NCI-H2107 treated with DMSO at 0.1 percent for 48 hours (cell line): ENCODE measurements around the gene FOLR2.
"Not testable (repeated sequence)": the region's sequence is repeated elsewhere in the genome, so short reads cannot be mapped to it uniquely, and the experiment has no call there.

ENCODE experiments used
- DNase-seq: peaks from one replicate; lab custom pipeline; 2025; ENCODE audit not compliant: unreplicated experiment; lab: John Stamatoyannopoulos, UW

The FOLR2 gene

DNA sequence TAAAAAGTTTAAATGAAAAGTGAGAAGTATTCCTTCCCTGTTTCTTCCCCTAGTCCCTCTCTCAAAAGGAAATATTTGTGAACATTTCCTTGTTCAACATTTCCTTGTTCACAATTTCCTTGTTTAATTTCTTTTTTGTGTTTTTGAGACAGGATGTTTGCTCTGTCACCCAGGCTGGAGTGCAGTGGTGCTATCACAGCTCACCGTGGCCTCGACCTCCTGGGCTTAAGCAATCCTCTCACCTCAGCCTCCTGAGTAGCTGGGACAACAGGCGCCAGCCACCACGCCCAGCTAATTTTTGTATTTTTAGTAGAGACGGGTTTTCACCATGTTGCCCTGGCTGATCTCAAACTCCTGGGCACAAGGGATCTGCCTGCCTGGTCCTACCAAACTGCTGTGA lies 50.4 kb downstream of the FOLR2 start:
- DNase-seq = not testable (repeated sequence)

DNA sequence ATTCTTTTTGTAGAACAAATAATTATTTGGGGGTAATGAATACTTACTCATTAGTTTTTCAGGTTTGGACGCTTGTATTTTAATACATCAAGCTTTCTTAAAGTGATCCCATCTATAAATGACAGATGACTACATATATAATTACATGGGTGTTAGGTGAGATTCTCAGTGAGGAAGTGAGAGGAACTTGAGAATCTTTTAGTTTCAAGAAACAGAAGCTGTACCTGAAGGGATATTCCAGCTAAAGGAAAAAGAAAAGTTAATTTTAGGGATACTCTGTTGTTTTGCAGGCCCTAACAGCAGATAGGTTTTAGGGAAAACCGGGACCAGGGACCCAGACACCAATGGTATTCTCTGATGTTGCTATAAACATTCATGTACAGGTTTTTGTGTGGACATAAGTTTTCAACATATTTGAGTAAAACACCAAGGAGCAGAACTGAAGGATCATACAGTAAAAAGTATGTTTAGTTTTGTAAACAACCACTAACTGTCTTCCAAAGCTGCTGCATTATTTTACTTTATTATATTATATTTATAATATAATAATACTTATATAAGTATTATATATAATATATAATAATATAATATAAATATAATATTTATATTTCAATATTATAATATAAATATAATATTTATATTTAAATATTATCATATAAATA lies 51.5 kb downstream of the FOLR2 start:
- no peak for DNase-seq
